HTERT RPE-1 (cell line): ENCODE results near the gene TTC9C.
"Not testable (repeated sequence)": the region's sequence is repeated elsewhere in the genome, so short reads cannot be mapped to it uniquely, and the experiment has no call there.

ENCODE experiments used
- in situ Hi-C: fragments of 300-500 bp; cut with MboI; formaldehyde crosslinking; loops from 4 replicates; pipeline ENCODE4 v1.14.3; 2020; ENCODE audit warnings: low sequenced_read_pairs

Gene TTC9C, protein sequence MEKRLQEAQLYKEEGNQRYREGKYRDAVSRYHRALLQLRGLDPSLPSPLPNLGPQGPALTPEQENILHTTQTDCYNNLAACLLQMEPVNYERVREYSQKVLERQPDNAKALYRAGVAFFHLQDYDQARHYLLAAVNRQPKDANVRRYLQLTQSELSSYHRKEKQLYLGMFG

DNA sequence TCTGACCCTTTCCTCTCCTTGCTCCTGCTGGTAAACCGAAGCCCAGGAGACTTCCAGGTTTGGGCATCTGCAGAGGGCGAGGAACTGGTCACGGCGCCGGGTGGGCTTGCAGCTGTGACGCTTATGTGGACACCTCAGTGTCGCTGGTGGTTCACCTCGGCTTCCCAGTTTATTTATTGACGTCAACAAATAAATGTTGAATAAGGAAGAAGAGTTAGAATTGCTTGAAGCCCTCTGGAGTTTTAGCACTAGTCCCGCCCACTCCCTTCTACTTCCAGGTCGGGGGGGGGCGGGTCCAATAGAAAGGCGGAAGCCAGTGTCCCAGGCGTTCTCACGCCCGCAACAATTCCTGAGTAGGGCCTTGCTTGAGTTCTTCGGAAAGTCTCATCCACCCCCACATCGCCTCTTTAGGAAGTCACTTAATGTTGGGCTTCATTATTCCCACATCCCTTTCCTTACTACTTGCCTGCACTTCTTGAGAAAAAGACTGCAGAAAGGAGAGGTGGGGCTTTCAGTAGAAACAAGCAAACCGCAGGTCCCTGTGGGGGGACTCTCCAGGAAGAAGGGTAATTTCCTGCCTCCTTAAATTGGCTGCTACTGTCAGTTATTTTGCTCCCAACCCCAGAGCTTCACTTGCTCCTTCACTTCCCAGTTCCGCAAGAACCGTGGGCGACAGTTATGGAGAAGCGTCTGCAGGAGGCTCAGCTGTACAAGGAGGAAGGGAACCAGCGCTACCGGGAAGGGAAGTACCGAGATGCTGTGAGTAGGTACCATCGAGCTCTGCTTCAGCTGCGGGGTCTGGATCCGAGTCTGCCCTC lies at the start of gene TTC9C:
Gene TTC9C (plus strand): TSS at position 316 of the 818 bp plus-strand sequence. CDS start 363 bp downstream, at position 679.
- in situ Hi-C loops: no loop called here

GRCh38 chr11:62678770-62679696 lies 49.3 kb upstream of the TTC9C start, which contains the start of gene UBXN1:
UBXN1 (minus strand) TSS chr11:62679073; CDS start chr11:62678923, 150 bp downstream.
- in situ Hi-C loops: no loop called here

DNA sequence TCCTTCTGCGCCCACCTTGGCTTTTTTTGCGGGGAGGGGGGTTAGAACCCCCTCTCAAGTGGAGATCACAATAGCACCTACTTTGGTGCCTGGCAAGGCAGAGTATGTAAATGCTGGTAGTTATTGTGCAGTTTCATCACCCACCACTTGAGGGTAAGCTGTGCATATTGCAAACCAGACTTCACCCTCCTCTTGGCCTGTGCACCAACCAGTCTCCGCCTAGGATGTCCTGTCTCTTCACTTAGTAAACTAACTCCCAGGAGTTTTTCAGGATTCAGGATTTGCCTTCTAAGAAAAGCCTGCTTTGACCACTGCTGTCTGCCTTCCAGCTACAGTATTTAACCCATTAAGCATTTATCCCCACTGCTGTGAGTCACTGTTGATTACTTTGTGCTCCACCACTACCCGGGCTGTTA lies 47.5 kb upstream of the TTC9C start:
- in situ Hi-C loops: no loop called here

DNA sequence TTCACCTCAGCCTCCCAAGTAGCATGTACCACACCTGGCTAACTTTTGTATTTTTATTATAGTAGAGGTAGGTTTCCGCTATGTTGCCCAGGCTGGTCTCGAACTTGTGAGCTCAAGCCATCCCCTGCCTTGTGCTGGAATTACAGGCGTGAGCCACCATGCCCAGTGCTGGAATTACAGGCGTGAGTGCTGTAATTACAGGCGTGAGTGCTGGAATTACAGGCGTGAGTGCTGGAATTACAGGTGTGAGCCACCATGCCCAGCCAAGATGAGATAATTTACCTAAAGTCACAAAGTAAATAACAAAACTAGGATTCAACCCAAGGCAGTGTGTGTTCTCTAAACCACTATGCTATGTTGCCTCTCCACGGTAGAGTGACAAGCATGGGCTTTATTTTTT lies 45.8 kb upstream of the TTC9C start:
- in situ Hi-C loops: no loop called here

GRCh38 chr11:62687508-62688396 lies 40.5 kb upstream of the TTC9C start:
- in situ Hi-C loops: no loop called here

DNA sequence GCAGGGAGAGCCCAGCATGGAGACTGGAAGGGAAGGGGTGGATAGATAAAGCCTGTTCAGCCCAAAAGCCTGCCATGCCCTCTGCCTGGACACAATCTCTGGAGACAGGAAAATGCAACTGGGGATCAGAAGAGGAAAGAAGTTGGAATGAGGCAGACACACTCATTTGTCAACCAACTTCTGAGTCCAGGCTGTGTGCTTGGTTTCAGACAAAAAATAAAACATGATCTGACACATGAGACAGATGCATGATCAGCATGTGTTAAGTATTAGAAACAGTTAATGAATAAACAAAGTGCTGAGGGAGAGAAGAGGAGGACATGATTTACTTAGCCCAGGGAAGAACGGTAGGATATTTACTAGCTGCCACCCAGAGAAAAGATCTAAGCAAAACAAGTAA lies 39.8 kb upstream of the TTC9C start:
- in situ Hi-C loops: no loop called here

DNA sequence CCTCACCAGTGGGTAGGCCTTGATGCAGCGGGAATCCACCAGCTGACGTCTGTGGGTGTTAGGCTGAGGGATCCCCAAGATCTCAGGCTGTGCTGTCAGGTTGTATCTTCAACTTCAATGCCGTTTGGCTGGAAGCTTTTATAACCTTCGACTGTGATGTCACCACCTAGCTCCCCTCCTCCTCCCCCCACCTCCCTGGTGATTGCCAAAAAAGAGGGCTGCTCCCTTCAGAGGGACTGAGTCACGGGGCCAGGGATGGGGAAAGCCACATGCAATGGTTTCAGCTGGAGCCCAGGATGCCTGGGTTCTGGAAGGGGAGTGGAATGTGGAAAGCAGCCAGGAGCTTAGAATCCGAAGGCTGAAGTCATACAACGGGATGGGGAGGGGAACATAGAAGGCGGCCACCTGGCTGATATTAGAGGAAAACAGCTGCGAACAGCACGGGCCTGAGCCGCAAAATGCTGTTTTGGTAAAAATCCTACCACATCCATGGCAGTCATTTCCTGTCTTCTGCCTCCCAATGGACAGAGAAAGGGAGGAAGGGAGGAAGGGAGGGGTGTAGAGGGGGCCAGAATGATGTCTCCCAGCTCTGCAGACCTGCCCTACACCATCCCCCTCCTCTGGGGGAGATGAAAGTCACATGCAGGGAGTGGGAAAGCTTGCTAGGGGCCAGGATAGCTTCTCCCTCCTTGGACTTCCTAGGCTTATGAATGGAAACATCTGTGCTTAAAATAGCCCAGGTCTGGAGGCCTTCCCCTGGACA lies 38.7 kb upstream of the TTC9C start, which contains the start of gene LRRN4CL:
Gene LRRN4CL (minus strand): TSS at position 110 of the 763 bp plus-strand sequence. CDS start 1,022 bp downstream, outside the sequence.
- in situ Hi-C loops: no loop called here

GRCh38 chr11:62693624-62694023 lies 34.7 kb upstream of the TTC9C start:
- in situ Hi-C loops: not testable (repeated sequence)

DNA sequence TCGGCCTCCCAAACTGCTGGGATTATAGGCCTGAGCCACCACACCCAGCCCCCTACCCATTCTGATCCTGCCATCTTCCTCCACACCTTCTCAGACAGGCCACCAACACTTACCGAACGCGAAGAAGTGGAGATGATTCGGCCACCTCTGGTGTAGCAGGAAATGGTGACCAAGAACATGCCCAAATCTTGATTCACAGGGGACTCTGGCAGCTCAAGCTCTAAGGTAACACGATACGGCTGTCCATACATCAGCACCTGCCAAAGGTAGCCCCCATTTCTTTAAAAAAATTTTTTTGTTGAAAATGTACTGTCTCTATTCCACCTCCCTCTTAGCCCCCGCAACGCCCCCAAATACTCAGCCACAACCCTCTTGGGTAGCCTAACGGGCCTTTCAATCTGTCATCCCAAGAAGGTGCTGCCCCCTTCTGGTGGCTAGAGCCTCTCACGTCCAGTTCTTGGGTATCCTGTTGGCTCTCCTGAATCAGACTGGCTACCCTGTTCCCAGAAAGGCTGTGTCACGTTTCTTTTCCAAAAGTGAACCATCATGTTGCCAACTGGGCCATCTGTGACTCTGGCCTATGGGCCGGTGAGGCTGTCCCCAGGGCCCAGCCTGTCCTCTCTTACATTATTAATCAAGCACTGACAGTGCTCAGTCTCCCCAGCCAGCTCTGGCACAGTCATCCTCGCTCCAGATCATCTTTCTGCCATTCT lies 33.7 kb upstream of the TTC9C start:
- in situ Hi-C loops: no loop called here

DNA sequence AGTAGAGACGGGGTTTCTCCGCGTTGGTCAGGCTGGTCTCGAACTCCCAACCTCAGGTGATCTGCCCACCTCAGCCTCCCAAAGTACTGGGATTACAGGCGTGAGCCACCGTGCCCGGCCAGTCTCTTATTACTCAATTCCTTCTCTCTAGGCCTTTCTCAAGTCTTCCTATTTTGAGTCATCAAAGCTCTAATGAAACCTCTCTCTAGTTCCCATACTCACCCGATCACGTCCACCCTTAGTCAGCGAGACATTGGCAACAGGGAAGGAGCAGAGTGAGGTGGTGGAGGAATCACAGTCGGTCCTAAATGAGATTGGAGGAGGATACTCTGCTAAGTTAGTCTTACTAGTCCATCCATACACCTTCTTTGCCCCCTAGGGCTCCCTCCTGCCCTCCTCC lies 26.0 kb upstream of the TTC9C start:
- in situ Hi-C loops: no loop called here

DNA sequence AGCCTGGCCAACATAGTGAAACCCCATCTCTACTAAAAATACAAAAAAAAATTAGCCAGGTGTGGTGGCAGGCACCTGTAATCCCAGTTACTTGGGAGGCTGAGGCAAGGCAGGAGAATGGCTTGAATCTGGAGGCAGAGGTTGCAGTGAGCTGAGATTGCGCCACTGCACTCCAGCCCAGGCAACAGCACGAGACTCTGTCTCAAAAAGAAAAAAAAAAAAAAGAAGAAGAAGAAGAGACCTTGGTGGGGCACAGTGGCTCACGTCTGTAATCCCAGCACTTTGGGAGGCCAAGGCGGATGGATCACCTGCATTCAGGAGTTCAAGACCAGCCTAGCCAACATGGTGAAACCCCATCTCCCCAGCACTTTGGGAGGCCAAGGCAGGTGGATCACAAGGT lies 24.4 kb upstream of the TTC9C start:
- in situ Hi-C loops: not testable (repeated sequence)

DNA sequence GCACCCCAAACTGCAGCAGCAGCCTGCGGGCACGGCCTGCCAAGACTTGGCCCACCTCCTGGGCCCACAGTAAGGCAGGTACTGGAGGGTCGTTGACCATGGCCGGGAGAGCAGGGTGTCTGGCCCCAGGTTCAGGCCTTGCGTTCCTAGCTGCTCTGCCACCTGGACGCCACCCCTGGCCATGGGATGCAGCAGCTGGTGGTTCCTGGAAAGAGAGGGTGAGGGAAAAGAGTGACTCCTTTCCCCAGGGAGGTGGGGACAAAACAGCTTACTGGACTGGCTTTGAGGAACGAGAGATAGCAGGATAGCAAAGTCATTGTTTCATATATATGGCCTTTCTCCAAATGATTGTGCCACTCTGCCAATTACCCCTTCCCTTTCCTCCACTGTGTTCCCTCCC lies 22.9 kb upstream of the TTC9C start:
- in situ Hi-C loops: no loop called here

GRCh38 chr11:62705880-62706849 lies 22.1 kb upstream of the TTC9C start:
- in situ Hi-C loops: no loop called here

DNA sequence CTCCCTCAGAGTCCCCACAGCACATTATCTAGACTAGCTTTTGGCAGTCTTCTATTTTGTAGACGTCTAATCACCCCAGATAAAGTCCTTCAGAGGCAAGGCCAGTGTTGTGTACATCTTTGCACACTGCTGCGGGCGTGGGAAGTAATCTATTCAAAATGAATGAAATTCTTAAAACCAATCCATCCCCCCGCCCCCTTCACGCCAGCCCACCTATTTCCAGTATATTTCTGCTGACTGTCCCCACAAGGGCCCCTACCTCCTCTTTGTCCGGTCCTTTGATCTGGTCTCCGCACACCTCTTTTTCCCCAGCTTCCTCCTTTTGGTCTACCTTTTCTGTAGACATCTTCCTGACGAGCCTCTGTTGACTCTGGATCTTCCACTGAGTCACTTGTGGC lies 21.4 kb upstream of the TTC9C start:
- in situ Hi-C loops: no loop called here

DNA sequence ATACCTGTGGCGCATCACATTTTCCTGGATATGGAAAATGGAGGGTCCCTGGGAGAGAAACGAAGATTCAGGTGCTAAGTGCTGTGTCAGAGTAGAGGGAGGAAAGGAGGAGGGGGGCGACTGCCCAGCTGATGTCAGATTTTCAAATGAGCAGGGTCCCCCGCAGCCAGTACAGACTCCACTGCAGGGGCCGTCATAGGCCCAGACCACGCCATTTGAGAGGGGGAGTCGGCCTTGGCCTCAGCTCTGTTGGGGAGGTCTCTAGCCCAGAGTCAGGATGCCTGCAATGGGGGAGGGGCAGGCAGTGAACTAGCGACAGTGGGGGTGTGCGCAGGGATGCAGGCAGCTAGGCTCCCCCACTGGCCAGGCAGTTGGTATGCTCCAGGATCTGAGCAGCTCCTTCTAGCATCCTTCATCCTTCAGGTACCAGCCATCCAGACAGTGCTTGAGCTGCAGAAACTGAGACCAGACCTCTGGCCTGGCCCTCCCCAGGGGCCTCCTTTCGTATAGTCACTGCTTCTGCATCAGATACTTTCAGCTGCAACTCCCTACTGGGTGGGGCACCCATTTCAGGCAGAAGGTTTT lies 20.9 kb upstream of the TTC9C start, which contains the start of the genes BSCL2 and GNG3:
Gene BSCL2 (minus strand): TSS at position 148 of the 585 bp plus-strand sequence. CDS start 229 bp downstream, outside the sequence.
Gene GNG3 (plus strand): TSS at position 400 of the 585 bp plus-strand sequence. CDS start 620 bp downstream, outside the sequence.
- in situ Hi-C loops: no loop called here

DNA sequence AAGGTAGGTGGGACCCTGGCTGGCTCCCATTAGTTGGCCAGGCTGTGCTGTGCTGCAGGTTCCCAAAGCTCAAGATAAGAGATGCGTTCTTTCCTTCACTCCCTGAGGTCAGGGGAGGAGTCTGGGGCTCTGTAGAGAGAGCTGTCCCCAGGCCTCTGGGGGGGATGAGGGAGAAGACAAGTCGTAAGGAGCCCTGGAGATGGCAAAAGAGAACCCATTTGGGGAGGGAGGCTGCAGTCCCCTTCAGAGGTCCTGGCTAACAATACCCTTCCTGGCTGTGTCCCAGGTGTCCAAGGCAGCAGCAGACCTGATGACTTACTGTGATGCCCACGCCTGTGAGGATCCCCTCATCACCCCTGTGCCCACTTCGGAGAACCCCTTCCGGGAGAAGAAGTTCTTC lies 19.9 kb upstream of the TTC9C start:
- in situ Hi-C loops: no loop called here

GRCh38 chr11:62708793-62709192 lies 19.5 kb upstream of the TTC9C start:
- in situ Hi-C loops: no loop called here
